ENCODE results near the gene GNB1.
A peak's percentile ranks its signal among the peaks of the same experiment; 100 is the strongest.
"Not testable (repeated sequence)": the region's sequence is repeated elsewhere in the genome, so short reads cannot be mapped to it uniquely, and the experiment has no call there.

Gene GNB1

GRCh38 chr1:1857096-1857703, 33.7 kb downstream of the GNB1 start:
- peaks cover 94% of the 10 kb centered on the region for H3K79me2 ChIP-seq (ENCODE audit: control insufficient read depth, insufficient read depth, low read length)
- no peak overlapping the region for H3K18ac ChIP-seq (ENCODE audit: low read length)
- H3K27ac ChIP-seq (ENCODE audit: low read depth, low read length), result no peak overlapping the region
- H2AK5ac ChIP-seq (ENCODE audit: low read length), result no peak overlapping the region
- H4K8ac ChIP-seq (ENCODE audit: low read depth, low read length), result no peak overlapping the region
- H3K27me3 ChIP-seq (ENCODE audit: insufficient read depth, low read length, poor library complexity), result no peaks in the 10 kb centered on the region
- no peak overlapping the region for H2BK120ac ChIP-seq (ENCODE audit: low read depth, low read length)
- no peak overlapping the region for H3K56ac ChIP-seq (ENCODE audit: low read length)
- no peak for DNase-seq
- H3K4ac ChIP-seq (ENCODE audit: low read depth, low read length), result no peak overlapping the region
- no peak overlapping the region for H3K9ac ChIP-seq (ENCODE audit: low read length)
- H3K79me1 ChIP-seq (ENCODE audit: low read length), result peaks cover 25% of the 10 kb centered on the region
- H3K23ac ChIP-seq (ENCODE audit: low read length), result no peak overlapping the region
- H3K4me2 ChIP-seq (ENCODE audit: low read length), result no peak overlapping the region
- H2BK5ac ChIP-seq (ENCODE audit: low read length), result no peak overlapping the region
- H3K4me1 ChIP-seq (ENCODE audit: control insufficient read depth, low read depth, low read length), result peaks cover 5% of the 10 kb centered on the region
- no peak overlapping the region for H4K5ac ChIP-seq (ENCODE audit: low read length)
- H3K4me3 ChIP-seq (ENCODE audit: low read length), result no peak overlapping the region
- H2BK15ac ChIP-seq (replicated peaks; ENCODE audit: low read depth), result no peak overlapping the region
- no CpG with 5 or more reads among the region's 4 CpGs for WGBS (ENCODE audit: extremely low coverage, insufficient coverage, low lambda C conversion rate)
- H3K36me3 ChIP-seq (ENCODE audit: control insufficient read depth, insufficient read depth, low read length), result peaks cover 3% of the 10 kb centered on the region

- not testable (repeated sequence) for DNase-seq; H3K4me2 ChIP-seq (ENCODE audit: low read length); H4K8ac ChIP-seq (ENCODE audit: low read depth, low read length); H2BK15ac ChIP-seq (replicated peaks; ENCODE audit: low read depth); H3K27me3 ChIP-seq (ENCODE audit: insufficient read depth, low read length, poor library complexity); H2BK5ac ChIP-seq (ENCODE audit: low read length); H3K4ac ChIP-seq (ENCODE audit: low read depth, low read length); H4K5ac ChIP-seq (ENCODE audit: low read length); H2AK5ac ChIP-seq (ENCODE audit: low read length); H3K4me3 ChIP-seq (ENCODE audit: low read length); H3K23ac ChIP-seq (ENCODE audit: low read length); H3K36me3 ChIP-seq (ENCODE audit: control insufficient read depth, insufficient read depth, low read length); H3K4me1 ChIP-seq (ENCODE audit: control insufficient read depth, low read depth, low read length); H3K9ac ChIP-seq (ENCODE audit: low read length); H3K27ac ChIP-seq (ENCODE audit: low read depth, low read length); H2BK120ac ChIP-seq (ENCODE audit: low read depth, low read length); H3K56ac ChIP-seq (ENCODE audit: low read length); H3K18ac ChIP-seq (ENCODE audit: low read length)
- Histone ChIP-seq H3K79me2 (ENCODE audit: control insufficient read depth, insufficient read depth, low read length) (peaks cover 91% of the 10 kb centered on the region), H3K79me1 (ENCODE audit: low read length) (peaks cover 25% of the 10 kb centered on the region)
- no CpG with 5 or more reads among the region's 6 CpGs for WGBS (ENCODE audit: extremely low coverage, insufficient coverage, low lambda C conversion rate)
Observed at GRCh38 chr1:1856161-1856560, 34.7 kb downstream of the GNB1 start.

DNA sequence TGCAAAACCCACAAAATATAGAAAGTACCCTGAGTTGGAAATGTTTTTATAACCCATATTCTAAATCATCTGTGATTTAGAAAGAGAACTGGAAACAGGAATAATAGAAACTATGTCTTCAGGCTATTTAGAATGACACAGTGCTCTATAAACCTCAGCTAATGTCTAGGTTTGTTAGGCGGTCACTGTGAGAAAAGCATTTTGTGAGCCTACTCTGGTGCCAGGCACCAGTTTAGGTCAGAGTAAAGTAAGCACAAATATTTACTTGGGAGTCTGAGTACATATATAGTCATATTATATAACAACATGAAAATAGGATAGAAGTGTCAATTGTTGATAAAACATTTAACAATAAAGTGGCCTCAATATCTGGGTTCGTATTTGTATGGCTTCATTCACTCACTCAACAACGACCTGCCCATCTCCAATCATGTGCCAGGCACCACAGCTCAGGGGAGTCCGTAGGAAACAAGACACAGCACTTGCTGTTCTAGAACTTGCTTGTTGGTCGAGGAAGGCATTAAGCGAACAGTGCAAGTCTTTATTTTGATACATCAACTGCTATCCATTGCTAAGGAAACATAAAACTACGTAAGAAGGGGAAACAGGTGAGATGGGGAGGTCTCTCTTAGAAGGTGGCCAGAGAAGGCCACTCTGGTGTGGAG, 37.2 kb downstream of the GNB1 start:
- Histone ChIP-seq H2BK5ac (ENCODE audit: low read length) (no peak overlapping the region), H3K27ac (ENCODE audit: low read depth, low read length) (no peak overlapping the region), H2BK15ac (replicated peaks; ENCODE audit: low read depth) (no peak overlapping the region), H3K4ac (ENCODE audit: low read depth, low read length) (no peak overlapping the region), H3K23ac (ENCODE audit: low read length) (peak overlapping the region; percentile 80), H3K4me3 (ENCODE audit: low read length) (no peak overlapping the region), H3K4me1 (ENCODE audit: control insufficient read depth, low read depth, low read length) (peaks cover 5% of the 10 kb centered on the region), H3K4me2 (ENCODE audit: low read length) (no peak overlapping the region), H3K36me3 (ENCODE audit: control insufficient read depth, insufficient read depth, low read length) (peaks cover 3% of the 10 kb centered on the region), H3K56ac (ENCODE audit: low read length) (no peak overlapping the region), H3K9ac (ENCODE audit: low read length) (no peak overlapping the region), H2BK120ac (ENCODE audit: low read depth, low read length) (no peak overlapping the region), H3K79me2 (ENCODE audit: control insufficient read depth, insufficient read depth, low read length) (peaks cover 86% of the 10 kb centered on the region), H4K5ac (ENCODE audit: low read length) (no peak overlapping the region), H4K8ac (ENCODE audit: low read depth, low read length) (no peak overlapping the region), H3K27me3 (ENCODE audit: insufficient read depth, low read length, poor library complexity) (no peaks in the 10 kb centered on the region), H3K18ac (ENCODE audit: low read length) (no peak overlapping the region), H2AK5ac (ENCODE audit: low read length) (no peak overlapping the region), H3K79me1 (ENCODE audit: low read length) (peaks cover 25% of the 10 kb centered on the region)
- DNase-seq, result no peak
- whole genome bisulfite sequencing (ENCODE audit: extremely low coverage, insufficient coverage, low lambda C conversion rate), result no CpG with 5 or more reads among the region's 7 CpGs

GRCh38 chr1:1852619-1853414, 38.1 kb downstream of the GNB1 start:
- Histone ChIP-seq H2BK120ac (ENCODE audit: low read depth, low read length) (no peak overlapping the region), H3K4me3 (ENCODE audit: low read length) (no peak overlapping the region), H3K36me3 (ENCODE audit: control insufficient read depth, insufficient read depth, low read length) (peaks cover 3% of the 10 kb centered on the region), H2BK5ac (ENCODE audit: low read length) (no peak overlapping the region), H3K79me1 (ENCODE audit: low read length) (peaks cover 20% of the 10 kb centered on the region), H3K27me3 (ENCODE audit: insufficient read depth, low read length, poor library complexity) (no peaks in the 10 kb centered on the region), H3K4me2 (ENCODE audit: low read length) (no peak overlapping the region), H3K27ac (ENCODE audit: low read depth, low read length) (no peak overlapping the region), H3K18ac (ENCODE audit: low read length) (no peak overlapping the region), H4K5ac (ENCODE audit: low read length) (no peak overlapping the region), H2AK5ac (ENCODE audit: low read length) (no peak overlapping the region), H3K9ac (ENCODE audit: low read length) (no peak overlapping the region), H4K8ac (ENCODE audit: low read depth, low read length) (no peak overlapping the region), H3K56ac (ENCODE audit: low read length) (no peak overlapping the region), H3K23ac (ENCODE audit: low read length) (peak overlapping the region; percentile 29), H2BK15ac (replicated peaks; ENCODE audit: low read depth) (no peak overlapping the region), H3K4ac (ENCODE audit: low read depth, low read length) (no peak overlapping the region), H3K79me2 (ENCODE audit: control insufficient read depth, insufficient read depth, low read length) (peaks cover 85% of the 10 kb centered on the region), H3K4me1 (ENCODE audit: control insufficient read depth, low read depth, low read length) (peaks cover 3% of the 10 kb centered on the region)
- DNase-seq, result no peak
- WGBS (ENCODE audit: extremely low coverage, insufficient coverage, low lambda C conversion rate), result no CpG with 5 or more reads among the region's 10 CpGs

GRCh38 chr1:1847890-1848289, 43.0 kb downstream of the GNB1 start:
- Histone ChIP-seq H2BK5ac (ENCODE audit: low read length) (no peak overlapping the region), H2BK15ac (replicated peaks; ENCODE audit: low read depth) (no peak overlapping the region), H3K79me1 (ENCODE audit: low read length) (peaks cover 12% of the 10 kb centered on the region), H3K56ac (ENCODE audit: low read length) (no peak overlapping the region), H4K8ac (ENCODE audit: low read depth, low read length) (no peak overlapping the region), H4K5ac (ENCODE audit: low read length) (no peak overlapping the region), H3K4me1 (ENCODE audit: control insufficient read depth, low read depth, low read length) (peaks cover 2% of the 10 kb centered on the region), H2AK5ac (ENCODE audit: low read length) (no peak overlapping the region), H3K4me2 (ENCODE audit: low read length) (no peak overlapping the region), H3K36me3 (ENCODE audit: control insufficient read depth, insufficient read depth, low read length) (peaks cover 1% of the 10 kb centered on the region), H3K27me3 (ENCODE audit: insufficient read depth, low read length, poor library complexity) (no peaks in the 10 kb centered on the region), H3K18ac (ENCODE audit: low read length) (no peak overlapping the region), H3K4me3 (ENCODE audit: low read length) (no peak overlapping the region), H3K9ac (ENCODE audit: low read length) (no peak overlapping the region), H2BK120ac (ENCODE audit: low read depth, low read length) (no peak overlapping the region), H3K23ac (ENCODE audit: low read length) (no peak overlapping the region), H3K79me2 (ENCODE audit: control insufficient read depth, insufficient read depth, low read length) (peaks cover 81% of the 10 kb centered on the region), H3K4ac (ENCODE audit: low read depth, low read length) (no peak overlapping the region), H3K27ac (ENCODE audit: low read depth, low read length) (no peak overlapping the region)
- no peak for DNase-seq
- WGBS (ENCODE audit: extremely low coverage, insufficient coverage, low lambda C conversion rate), result no CpG with 5 or more reads among the region's 10 CpGs
